ENCODE results near the gene ARG2.

- TF ChIP-seq, protein P1, sequence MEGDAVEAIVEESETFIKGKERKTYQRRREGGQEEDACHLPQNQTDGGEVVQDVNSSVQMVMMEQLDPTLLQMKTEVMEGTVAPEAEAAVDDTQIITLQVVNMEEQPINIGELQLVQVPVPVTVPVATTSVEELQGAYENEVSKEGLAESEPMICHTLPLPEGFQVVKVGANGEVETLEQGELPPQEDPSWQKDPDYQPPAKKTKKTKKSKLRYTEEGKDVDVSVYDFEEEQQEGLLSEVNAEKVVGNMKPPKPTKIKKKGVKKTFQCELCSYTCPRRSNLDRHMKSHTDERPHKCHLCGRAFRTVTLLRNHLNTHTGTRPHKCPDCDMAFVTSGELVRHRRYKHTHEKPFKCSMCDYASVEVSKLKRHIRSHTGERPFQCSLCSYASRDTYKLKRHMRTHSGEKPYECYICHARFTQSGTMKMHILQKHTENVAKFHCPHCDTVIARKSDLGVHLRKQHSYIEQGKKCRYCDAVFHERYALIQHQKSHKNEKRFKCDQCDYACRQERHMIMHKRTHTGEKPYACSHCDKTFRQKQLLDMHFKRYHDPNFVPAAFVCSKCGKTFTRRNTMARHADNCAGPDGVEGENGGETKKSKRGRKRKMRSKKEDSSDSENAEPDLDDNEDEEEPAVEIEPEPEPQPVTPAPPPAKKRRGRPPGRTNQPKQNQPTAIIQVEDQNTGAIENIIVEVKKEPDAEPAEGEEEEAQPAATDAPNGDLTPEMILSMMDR (IDR thresholded peaks at IDR 0.05), result no peak
- TF ChIP-seq POLR2A (IDR thresholded peaks at IDR 0.05), result no peak
- TF ChIP-seq POLR2AphosphoS5 (IDR thresholded peaks at IDR 0.05), result no peak
- no peak for TF ChIP-seq EP300 (IDR thresholded peaks at IDR 0.05)
Measured at GRCh38 chr14:67697006-67697405, 77.3 kb downstream of the ARG2 start.

Measured in suprapubic skin (tissue), 4 donors.